Measurements from ENCODE around the gene SYT13.

- no peak for TF ChIP-seq POLR2A (IDR thresholded peaks at IDR 0.05)
- TF ChIP-seq CTCF (IDR thresholded peaks at IDR 0.05): peak; percentile 50 to 83 (median 81)
Observed at GRCh38 chr11:45332276-45332934, 46.3 kb upstream of the SYT13 start.
